GM18507 (cell line): Measurements from ENCODE around the gene ATG5.
"Not testable (repeated sequence)": the region's sequence is repeated elsewhere in the genome, so short reads cannot be mapped to it uniquely, and the experiment has no call there.

Experiments
- DNase-seq: peaks from one replicate; pipeline ENCODE4 v3.0.0; 2011; ENCODE audit warnings: low read depth; ENCODE audit not compliant: insufficient read length; ENCODE audit errors: extremely low spot score
- FAIRE-seq: peaks from 2 replicates; lab custom pipeline; 2011; peaks lifted over from hg19 to GRCh38; lab: Jason Lieb, UNC

ATG5 gene

GRCh38 chr6:106241498-106241897 is 84.1 kb downstream of the ATG5 start:
- no peak for FAIRE-seq
- DNase-seq = no peak

GRCh38 chr6:106237286-106237685 is 88.3 kb downstream of the ATG5 start:
- DNase-seq = no peak
- no peak for FAIRE-seq

GRCh38 chr6:106229876-106230445 is 95.6 kb downstream of the ATG5 start:
- FAIRE-seq, DNase-seq: not testable (repeated sequence)

GRCh38 chr6:106227612-106228507 is 97.7 kb downstream of the ATG5 start:
- no peak for FAIRE-seq
- DNase-seq = no peak

GRCh38 chr6:106226676-106227075 is 98.9 kb downstream of the ATG5 start:
- no peak for FAIRE-seq

GRCh38 chr6:106225581-106225980 is 100.0 kb downstream of the ATG5 start:
- DNase-seq = no peak
- no peak for FAIRE-seq

More at GRCh38 chr6:106226676-106227075, 98.9 kb downstream of the ATG5 start:
- no peak for DNase-seq

GRCh38 chr6:106223300-106223930 is 102.1 kb downstream of the ATG5 start:
- DNase-seq (no peak), FAIRE-seq (peak; percentile 84)

- DNase-seq (no peak), FAIRE-seq (peak; percentile 38)
These were observed 105.1 kb downstream of the ATG5 start for GRCh38 chr6:106220485-106220884.

GRCh38 chr6:106216527-106216926 is 109.0 kb downstream of the ATG5 start:
- DNase-seq (no peak), FAIRE-seq (no peak)

- DNase-seq (no peak), FAIRE-seq (no peak)
These were observed 110.0 kb downstream of the ATG5 start for GRCh38 chr6:106215608-106216007.

- DNase-seq (no peak), FAIRE-seq (no peak)
These were observed 111.0 kb downstream of the ATG5 start for GRCh38 chr6:106214531-106214930.

GRCh38 chr6:106213660-106214289 is 111.8 kb downstream of the ATG5 start:
- FAIRE-seq (peak; percentile 44), DNase-seq (no peak)

GRCh38 chr6:106212576-106212975 is 113.0 kb downstream of the ATG5 start:
- FAIRE-seq = no peak
- no peak for DNase-seq

GRCh38 chr6:106206905-106207304 is 118.7 kb downstream of the ATG5 start:
- DNase-seq (no peak), FAIRE-seq (peak; percentile 62)

- FAIRE-seq (peak; percentile 38), DNase-seq (no peak)
These were observed 120.6 kb downstream of the ATG5 start for GRCh38 chr6:106204961-106205360.

- DNase-seq = no peak
- FAIRE-seq = no peak
These were observed 125.6 kb downstream of the ATG5 start for GRCh38 chr6:106199998-106200397.

- FAIRE-seq (no peak), DNase-seq (no peak)
These were observed 126.2 kb downstream of the ATG5 start for GRCh38 chr6:106199331-106199730.

- DNase-seq (no peak), FAIRE-seq (no peak)
These were observed 128.1 kb downstream of the ATG5 start for GRCh38 chr6:106197441-106197840.

GRCh38 chr6:106194949-106195921 is 130.3 kb downstream of the ATG5 start:
- peak; percentile 76 for FAIRE-seq

More at GRCh38 chr6:106194949-106195921, 130.3 kb downstream of the ATG5 start:
- no peak for DNase-seq
